Endothelial cell of umbilical vein (primary cell): Measurements from ENCODE around the gene TNS1. TPM values are rescaled to one million over a fixed set of nuclear protein-coding genes. Genes with fewer than 3 reads are reported as not detected.

ENCODE experiments used
- BruUV-seq: library from RNA; stranded (reverse); fragments of 400-500 nt; replicated peaks from 2 replicates; lab custom pipeline; 2021; lab: Mats Ljungman, UMichigan
- CTCF ChIA-PET: fragments of 300-600, 350-600 bp; sonication (Branson Sonifier 250); formaldehyde crosslinking; loops from one replicate; lab custom pipeline; 2021; ENCODE audit warnings: antibody characterized with exemption, inconsistent platforms; lab: Charles Lee
- POLR2A ChIA-PET: fragments of 300-600, 350-600 bp; sonication (Branson Sonifier 250); formaldehyde crosslinking; loops from one replicate; lab custom pipeline; 2021; ENCODE audit warnings: antibody characterized with exemption, inconsistent platforms; lab: Charles Lee
- DNase-seq: peaks from one replicate; pipeline ENCODE4 v3.0.0-alpha.2; 2011; ENCODE audit warnings: low read depth, low spot score
- FAIRE-seq: peaks from 2 replicates; lab custom pipeline; 2011; peaks lifted over from hg19 to GRCh38; lab: Jason Lieb, UNC
- H2AFZ ChIP-seq: 2 replicates; pipeline ENCODE4 v1.6.0; 2012; ENCODE audit warnings: low read depth, low read length, control low read depth, inconsistent platforms
- H3K27ac ChIP-seq: 2 replicates; pipeline ENCODE4 v1.5.1; 2011; ENCODE audit warnings: low read depth, mild to moderate bottlenecking, control low read depth, low read length, moderate library complexity; ENCODE audit not compliant: insufficient read depth
- H3K27me3 ChIP-seq, 2 experiments: 2 replicates each; pipeline versions ENCODE4 v1.6.0 to v1.6.1; 2011; ENCODE audit warnings: low read length in 2 of 2, mixed read lengths in 1 of 2; ENCODE audit not compliant: control insufficient read depth in 2 of 2, insufficient read depth in 2 of 2
- H3K36me3 ChIP-seq, 2 experiments: 2 replicates in 1 of 2; 3 replicates in 1 of 2; pipeline ENCODE4 v1.5.1; 2011; ENCODE audit warnings: low read length in 2 of 2, mild to moderate bottlenecking in 1 of 2, moderate library complexity in 1 of 2; ENCODE audit not compliant: control insufficient read depth in 2 of 2, insufficient read depth in 2 of 2; ENCODE audit errors: extremely low read depth in 1 of 2
- H3K4me1 ChIP-seq: 3 replicates; pipeline ENCODE4 v1.5.1; 2011; ENCODE audit warnings: mild to moderate bottlenecking, low read length; ENCODE audit not compliant: control insufficient read depth, insufficient read depth; ENCODE audit errors: extremely low read depth
- H3K4me2 ChIP-seq: 2 replicates; pipeline ENCODE4 v1.6.1; 2011; ENCODE audit warnings: low read length, control low read depth, mixed read lengths; ENCODE audit not compliant: insufficient read depth
- H3K4me3 ChIP-seq, 3 experiments: fragments of 200-600 bp in 1 of 3; sonication (generic), shearing (Covaris generic) in 1 of 3; replicated peaks in 1 of 3; 2 replicates each; pipeline ENCODE4 v1.5.1; 2011 to 2016; ENCODE audit warnings: control low read depth in 3 of 3, low read length in 3 of 3, mild to moderate bottlenecking in 2 of 3, inconsistent platforms in 1 of 3, low read depth in 1 of 3, moderate library complexity in 1 of 3; ENCODE audit not compliant: insufficient read depth in 1 of 3
- H3K79me2 ChIP-seq: 2 replicates; pipeline ENCODE4 v1.6.0; 2012; ENCODE audit warnings: low read length, inconsistent platforms; ENCODE audit not compliant: control insufficient read depth, insufficient read depth
- H3K9ac ChIP-seq: replicated peaks from 2 replicates; pipeline ENCODE3; 2011; ENCODE audit warnings: low read length, control low read depth; ENCODE audit not compliant: insufficient read depth; ENCODE audit errors: extremely low read depth
- H3K9me1 ChIP-seq: replicated peaks from 3 replicates; pipeline ENCODE4 v1.6.0; 2011; ENCODE audit warnings: mild to moderate bottlenecking, low read length; ENCODE audit not compliant: control insufficient read depth, insufficient read depth; ENCODE audit errors: extremely low read depth
- H3K9me3 ChIP-seq: replicated peaks from 2 replicates; pipeline ENCODE4 v1.5.1; 2012; ENCODE audit warnings: low read length, inconsistent platforms; ENCODE audit not compliant: control insufficient read depth, insufficient read depth
- H4K20me1 ChIP-seq: replicated peaks from 2 replicates; pipeline ENCODE3; 2011; ENCODE audit warnings: mild to moderate bottlenecking, low read length; ENCODE audit not compliant: control insufficient read depth, insufficient read depth; ENCODE audit errors: extremely low read depth
- CTCF ChIP-seq, 2 donors: IDR thresholded peaks; 1 replicate in 1 of 2; 2 replicates in 1 of 2; pipeline ENCODE4 v1.5.1; 2011; ENCODE audit warnings: low read length in 2 of 2, mild to moderate bottlenecking in 2 of 2, moderate library complexity in 2 of 2, control low read depth in 1 of 2, inconsistent platforms in 1 of 2, low read depth in 1 of 2; ENCODE audit not compliant: insufficient read depth in 1 of 2; ENCODE audit errors: extremely low read depth in 1 of 2
- FOS ChIP-seq: IDR thresholded peaks from 2 replicates; pipeline ENCODE4 v1.6.1; 2011; ENCODE audit warnings: mild to moderate bottlenecking, low read length, moderate library complexity, borderline replicate concordance; ENCODE audit not compliant: insufficient read depth
- JUN ChIP-seq: IDR thresholded peaks from 2 replicates; pipeline ENCODE4 v1.6.1; 2011; ENCODE audit warnings: borderline replicate concordance, low read depth; ENCODE audit not compliant: insufficient read length, insufficient read depth
- MYC ChIP-seq: IDR thresholded peaks from one replicate; pipeline ENCODE4 v1.6.1; 2011; ENCODE audit warnings: mild to moderate bottlenecking, low read depth, low read length
- POLR2A ChIP-seq: IDR thresholded peaks from 2 replicates; pipeline ENCODE4 v1.6.1; 2012; ENCODE audit warnings: low read depth, mild to moderate bottlenecking, control low read depth, low read length
- POLR2AphosphoS5 ChIP-seq: IDR thresholded peaks from 2 replicates; pipeline ENCODE4 v1.6.1; 2012; ENCODE audit warnings: low read depth, mild to moderate bottlenecking, control low read depth, low read length, moderate library complexity; ENCODE audit not compliant: insufficient read depth
- dilution Hi-C: fragments of 300-500 bp; cut with MboI; formaldehyde crosslinking; loops from one replicate; pipeline ENCODE4 v1.15.0; 2019; ENCODE audit warnings: low sequenced_read_pairs; ENCODE audit not compliant: extremely low pct_ligation_motif_present
- intact Hi-C: fragments of 100-400 bp; cut with micrococcal nuclease; formaldehyde crosslinking; loops from one replicate; pipeline ENCODE4 v1.10.0; 2022
- polyA plus RNA-seq, 4 experiments: library from polyadenylated mRNA; depleted of rRNA in 3 of 4; stranded (reverse) in 3 of 4; unstranded in 1 of 4; fragments of >200 nt; gene quantifications; 2 replicates each; pipeline versions ENCODE4 v1.2.1 to v1.2.3, GENCODE V29; 2011 to 2012; ENCODE audit warnings: missing spikeins in 1 of 4
- total RNA-seq: library from RNA; stranded (reverse); gene quantifications from 2 replicates; pipeline ENCODE4 v1.2.3, GENCODE V29; 2021
- TF ChIP-seq, protein P1 (sequence below): IDR thresholded peaks from 2 replicates; pipeline ENCODE4 v1.6.1; 2011; ENCODE audit not compliant: insufficient read depth, insufficient read length

TNS1 gene
- total and polyA plus RNA-seq, 2 donors (not counting 3 experiments of a cell fraction or from before 2014, with no cell fraction given) = 11.0 to 52.1 TPM

GRCh38 chr2:217835931-217836891 lies 166.6 kb downstream of the TNS1 start:
- no peak for DNase-seq
- no peak overlapping the region for H3K4me2 ChIP-seq
- H3K9ac ChIP-seq = no peak overlapping the region
- no peak overlapping the region for H3K27ac ChIP-seq
- POLR2A ChIA-PET = no interaction called here
- no peaks in the 10 kb centered on the region for H3K9me1 ChIP-seq
- peaks cover 5% of the 10 kb centered on the region for H3K79me2 ChIP-seq
- dilution Hi-C loops (no loop called here), intact Hi-C loops (no loop called here)
- BruUV-seq = no TSS peak
- TF ChIP-seq FOS (no peak), JUN (no peak), MYC (no peak), POLR2AphosphoS5 (no peak), POLR2A (no peak), CTCF (IDR thresholded peaks at IDR 0.05; ENCODE audit: extremely low read depth in 1 of 2, insufficient read depth in 1 of 2, low read depth in 1 of 2, low read length in 2 of 2) (no peak)
- TF ChIP-seq, protein P1, sequence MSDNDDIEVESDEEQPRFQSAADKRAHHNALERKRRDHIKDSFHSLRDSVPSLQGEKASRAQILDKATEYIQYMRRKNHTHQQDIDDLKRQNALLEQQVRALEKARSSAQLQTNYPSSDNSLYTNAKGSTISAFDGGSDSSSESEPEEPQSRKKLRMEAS = no peak
- no peaks in the 10 kb centered on the region for H3K27me3 ChIP-seq
- no peaks in the 10 kb centered on the region for H3K4me1 ChIP-seq
- CTCF ChIA-PET = interaction anchor here (1.1 to 1.4 kb wide), 3 partner anchors 9 to 50 kb away, joined by 3 to 4 read pairs (median 3); no protein-coding TSS in a partner anchor
- no peak overlapping the region for H3K4me3 ChIP-seq
- peaks cover 0 to 2% of the 10 kb centered on the region in 2 experiments for H3K36me3 ChIP-seq
- no peaks in the 10 kb centered on the region for H3K9me3 ChIP-seq
- H4K20me1 ChIP-seq = no peaks in the 10 kb centered on the region
- H2AFZ ChIP-seq = no peak overlapping the region
- no peak for FAIRE-seq
